NCI-H2107 (cell line): ENCODE measurements around the gene DSG4.

Source experiments
- DNase-seq: peaks from one replicate; lab custom pipeline; 2025; lab: John Stamatoyannopoulos, UW

The DSG4 gene

DNA sequence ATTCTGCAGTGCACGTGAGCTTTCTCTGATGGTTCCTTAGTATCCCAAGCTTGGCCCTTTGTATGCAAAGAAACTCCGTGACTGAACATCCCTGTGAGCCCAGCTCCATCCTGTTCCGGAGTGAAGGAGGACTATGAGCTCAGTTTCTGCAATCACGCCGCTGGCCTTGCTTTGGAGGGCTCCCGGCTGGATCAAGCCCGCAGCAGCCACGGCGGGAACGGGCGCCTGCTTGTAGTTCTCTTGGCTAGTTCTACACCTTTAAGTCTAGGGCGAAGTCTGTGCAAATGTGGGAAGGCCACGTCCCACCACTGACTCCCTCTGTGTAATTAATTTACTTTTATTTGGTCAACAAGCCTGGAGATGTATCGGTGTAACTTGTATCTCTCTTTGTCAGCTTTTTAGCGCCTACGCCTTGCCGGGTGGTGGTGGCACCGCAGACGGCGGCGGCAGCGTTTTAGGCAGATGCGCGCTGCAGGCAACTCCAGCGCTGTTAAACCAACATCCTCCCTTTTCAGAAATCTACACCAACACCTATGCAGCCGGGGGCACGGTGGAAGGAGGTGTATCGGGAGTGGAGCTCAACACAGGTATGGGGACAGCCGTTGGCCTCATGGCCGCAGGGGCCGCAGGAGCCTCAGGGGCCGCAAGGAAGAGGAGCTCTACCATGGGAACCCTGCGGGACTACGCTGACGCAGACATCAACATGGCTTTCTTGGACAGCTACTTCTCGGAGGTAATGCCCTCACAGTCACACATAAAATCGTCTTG lies 34.3 kb downstream of the DSG4 start:
- no peak for DNase-seq

DNA sequence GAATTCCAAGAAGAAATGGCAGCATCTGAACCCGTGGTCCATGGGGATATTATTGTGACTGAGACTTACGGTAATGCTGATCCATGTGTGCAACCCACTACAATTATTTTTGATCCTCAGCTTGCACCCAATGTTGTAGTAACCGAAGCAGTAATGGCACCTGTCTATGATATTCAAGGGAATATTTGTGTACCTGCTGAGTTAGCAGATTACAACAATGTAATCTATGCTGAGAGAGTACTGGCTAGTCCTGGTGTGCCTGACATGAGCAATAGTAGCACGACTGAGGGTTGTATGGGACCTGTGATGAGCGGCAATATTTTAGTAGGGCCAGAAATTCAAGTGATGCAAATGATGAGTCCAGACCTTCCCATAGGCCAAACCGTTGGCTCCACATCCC lies 36.6 kb downstream of the DSG4 start:
- DNase-seq = no peak

DNA sequence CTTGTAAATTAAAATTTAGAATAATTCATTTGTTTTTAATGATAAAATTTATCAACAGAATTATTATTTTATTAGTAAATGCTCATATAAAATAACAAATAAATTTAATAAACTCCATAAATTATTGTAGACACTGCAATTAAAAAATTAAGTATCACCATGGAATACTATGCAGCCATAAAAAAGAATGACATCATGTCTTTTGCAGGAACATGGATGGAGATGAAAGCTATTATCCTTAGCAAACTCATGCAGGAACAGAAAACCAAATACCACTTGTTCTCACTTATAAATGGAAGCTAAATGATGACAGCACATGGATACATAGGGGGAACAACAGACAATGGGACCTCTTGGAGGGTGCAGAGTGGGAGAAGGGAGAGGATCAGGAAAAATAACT lies 41.3 kb downstream of the DSG4 start:
- DNase-seq = no peak

DNA sequence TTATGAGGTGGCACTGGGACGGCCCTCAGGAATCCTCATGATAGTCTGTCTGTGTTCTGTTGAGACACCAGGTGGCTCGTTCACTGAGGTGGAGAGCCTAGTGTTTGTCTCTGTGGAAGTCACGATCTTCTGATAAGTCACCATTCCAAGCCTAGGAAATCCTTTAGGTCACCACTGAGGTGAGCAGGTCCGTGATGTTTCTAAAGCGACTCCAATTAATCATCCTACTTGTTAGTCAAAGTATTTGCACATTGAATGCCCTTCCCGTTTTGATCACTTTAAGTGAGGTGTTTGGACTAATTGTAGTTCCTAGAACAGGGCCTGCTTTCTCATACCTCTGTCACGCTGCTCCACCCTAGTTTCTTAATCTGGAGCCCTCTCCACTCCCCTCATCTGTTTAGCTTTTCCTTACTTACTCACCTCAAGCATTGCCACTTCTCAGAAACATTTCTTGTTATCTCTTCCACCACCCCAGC lies 42.9 kb downstream of the DSG4 start:
- DNase-seq = no peak

DNA sequence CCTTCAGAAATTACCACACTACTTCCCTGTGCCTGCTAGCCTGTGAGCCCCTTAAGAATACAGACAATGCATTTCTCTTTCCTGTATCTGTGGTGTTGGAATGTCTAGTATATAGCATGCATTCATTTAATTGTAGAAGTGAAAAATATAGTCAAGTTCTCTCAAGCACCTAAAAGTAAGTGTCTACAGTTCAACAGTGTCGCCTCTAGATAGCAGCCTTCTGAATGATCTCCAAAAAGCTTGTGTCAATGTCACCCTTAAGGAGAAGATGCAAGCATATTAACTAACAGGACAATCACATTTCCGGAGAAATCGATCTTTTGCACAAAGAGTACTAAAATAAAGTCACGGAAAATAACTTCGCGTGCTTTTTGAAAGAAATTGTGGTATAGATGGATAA lies 43.5 kb downstream of the DSG4 start:
- DNase-seq = no peak

DNA sequence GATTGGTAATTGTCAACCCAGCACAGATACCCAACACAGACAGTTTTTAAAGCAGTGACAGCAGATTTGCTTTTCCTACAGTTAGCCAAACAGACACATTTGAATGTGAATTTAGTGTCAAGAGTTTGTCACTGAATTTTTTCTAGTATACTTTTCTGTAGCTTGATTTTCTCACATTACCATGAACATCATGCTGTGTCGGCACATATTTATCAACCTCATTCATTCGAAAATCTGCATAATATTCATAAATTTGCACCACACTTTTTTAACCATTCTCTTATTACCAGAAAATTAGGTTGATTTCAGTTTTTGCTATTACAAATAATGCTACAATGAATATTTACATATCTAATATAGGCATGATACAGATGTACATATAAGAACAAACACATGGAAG lies 43.9 kb downstream of the DSG4 start:
- no peak for DNase-seq

DNA sequence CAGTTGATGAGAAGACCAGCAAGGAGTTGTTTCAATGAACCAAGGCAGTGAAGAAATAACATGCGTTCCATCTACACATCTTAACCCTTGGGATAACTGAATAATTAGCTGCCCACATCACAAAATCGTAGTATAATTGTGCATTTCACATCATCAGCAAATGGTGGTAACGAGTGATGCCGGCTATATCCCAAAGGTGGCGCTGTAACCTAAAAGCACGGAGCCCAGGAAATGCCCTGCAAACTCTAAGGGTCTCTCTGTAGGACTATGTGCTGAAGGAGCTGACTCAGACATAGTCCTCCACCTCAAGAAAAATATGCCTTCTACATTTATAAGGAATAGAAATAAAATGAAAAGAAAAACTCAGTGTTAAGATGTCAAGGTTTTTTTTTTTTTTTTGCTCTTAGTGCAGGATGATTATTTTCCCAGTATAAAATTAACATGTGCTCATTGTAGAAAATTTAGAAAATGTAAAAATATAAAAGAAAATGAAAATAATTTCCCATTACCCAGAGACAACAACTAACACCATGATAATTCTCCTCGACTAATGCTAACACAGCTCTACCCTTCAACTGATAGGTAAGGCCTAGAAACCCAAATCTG lies 47.9 kb downstream of the DSG4 start:
- DNase-seq = no peak

DNA sequence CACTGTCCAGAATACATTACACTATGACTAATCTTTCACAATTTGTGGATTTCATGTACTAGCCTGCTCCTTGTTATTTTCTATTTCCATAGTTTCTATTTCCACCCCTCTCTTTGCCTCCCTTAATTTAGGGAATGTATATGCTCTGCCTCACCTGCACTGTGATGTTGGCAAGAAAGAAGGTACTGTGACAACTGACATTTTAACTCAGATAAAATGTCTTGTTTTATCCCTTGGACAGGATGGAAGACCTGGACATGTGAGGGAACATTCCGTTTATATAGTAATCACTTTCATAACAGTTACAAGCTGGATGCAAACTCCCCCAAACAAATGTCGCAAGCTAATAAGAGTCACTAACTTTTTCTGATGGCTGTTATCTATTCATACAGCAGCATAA lies 49.4 kb downstream of the DSG4 start:
- DNase-seq = no peak

DNA sequence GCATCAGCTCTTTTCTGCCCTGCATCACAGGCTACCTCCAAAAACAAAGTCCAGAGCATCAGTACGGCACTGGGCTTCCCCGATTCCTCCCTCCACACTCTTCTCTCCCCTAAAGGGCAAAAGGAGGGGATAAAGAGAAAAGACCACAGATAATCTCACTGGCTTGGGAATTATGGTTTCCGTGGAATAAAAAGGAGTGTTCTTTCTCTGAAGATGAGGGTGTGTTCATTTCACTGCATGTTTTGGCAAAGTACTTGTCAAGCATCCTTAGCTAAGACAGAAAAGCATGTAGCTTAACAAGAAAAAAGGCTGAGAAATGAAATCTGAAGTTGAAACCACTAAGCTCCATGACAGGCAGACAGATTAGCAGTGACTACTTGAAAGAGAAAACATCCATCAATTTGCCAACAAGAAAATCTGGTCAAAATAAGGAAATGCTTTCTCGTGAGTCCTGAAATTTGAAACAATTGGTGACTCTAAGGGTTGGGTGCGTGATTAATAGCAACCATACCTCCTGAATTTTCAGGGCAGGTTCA lies 50.4 kb downstream of the DSG4 start:
- DNase-seq = no peak

DNA sequence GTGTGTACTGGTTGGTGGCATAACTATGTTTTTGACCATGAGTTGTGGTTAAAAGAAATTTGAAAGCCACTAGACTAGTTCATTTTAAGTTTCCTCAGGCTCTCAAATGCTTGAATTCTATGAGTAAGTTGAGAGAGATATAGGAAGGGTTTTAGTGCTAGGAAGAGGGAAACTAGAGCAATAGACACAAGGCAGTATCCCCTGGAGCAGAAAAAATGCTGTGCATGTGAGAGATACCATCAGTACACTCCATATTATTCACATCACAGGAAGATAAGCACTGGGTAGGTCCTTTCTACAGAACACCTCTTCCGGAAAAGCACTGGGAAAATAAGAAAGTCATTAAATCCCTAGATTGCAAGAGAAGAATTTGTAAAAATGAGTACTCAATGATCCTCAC lies 51.6 kb downstream of the DSG4 start:
- no peak for DNase-seq

DNA sequence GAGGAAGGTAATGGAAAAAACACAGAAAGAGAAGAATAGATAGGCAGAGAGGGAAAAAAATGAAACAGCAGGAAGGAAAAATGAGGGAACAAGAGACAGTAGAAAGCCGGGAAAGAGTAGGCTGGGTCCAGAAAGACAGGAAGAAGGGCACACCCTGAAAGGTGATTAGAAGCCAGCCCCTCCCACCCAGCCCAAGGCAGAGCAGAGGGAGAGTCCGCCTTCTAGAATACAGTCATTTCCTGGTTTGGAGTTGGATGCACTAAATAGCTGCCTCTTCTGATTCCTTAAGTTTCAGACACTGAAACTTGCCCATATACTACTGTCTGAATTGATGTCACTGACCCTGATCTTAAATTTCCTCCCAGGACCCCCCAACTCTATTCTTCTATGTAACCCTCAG lies 53.0 kb downstream of the DSG4 start:
- DNase-seq = no peak

DNA sequence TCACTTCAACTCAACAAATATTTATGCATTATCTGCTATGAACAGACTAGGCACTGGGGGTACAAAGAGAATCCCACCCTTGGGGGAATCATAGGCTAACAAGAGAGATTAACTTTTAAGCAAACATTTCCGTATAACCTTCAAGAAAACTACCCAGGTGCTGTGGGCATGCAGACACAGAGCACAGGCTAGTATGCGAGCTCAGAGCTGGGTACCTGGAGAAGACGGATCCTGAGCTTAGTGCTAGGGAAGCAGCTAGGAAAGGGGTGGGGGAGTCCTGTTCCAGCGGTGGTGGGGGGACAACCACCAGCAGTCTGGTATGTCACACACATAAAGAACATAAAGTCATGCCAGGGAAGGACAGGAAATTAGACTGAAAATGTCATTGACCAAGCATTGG lies 53.5 kb downstream of the DSG4 start:
- DNase-seq = no peak

DNA sequence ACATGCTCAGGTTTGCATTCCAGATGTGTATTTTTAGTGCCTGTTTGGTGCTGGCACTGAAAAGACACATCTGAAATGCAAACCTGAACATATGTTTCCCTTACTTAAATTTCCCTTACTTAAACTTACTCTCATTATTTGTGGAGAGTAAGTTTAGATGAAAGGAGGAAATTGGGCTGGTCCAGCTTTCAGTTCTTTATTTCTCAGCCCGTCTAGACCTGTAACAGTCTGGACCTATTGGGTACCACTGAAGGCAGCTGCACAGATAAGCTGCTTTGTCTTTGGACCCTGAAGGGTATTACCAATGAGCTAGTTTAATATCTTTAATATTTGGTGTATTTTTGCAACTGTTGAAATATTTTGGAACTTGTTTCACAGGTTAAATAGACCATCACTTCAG lies 54.0 kb downstream of the DSG4 start:
- no peak for DNase-seq

DNA sequence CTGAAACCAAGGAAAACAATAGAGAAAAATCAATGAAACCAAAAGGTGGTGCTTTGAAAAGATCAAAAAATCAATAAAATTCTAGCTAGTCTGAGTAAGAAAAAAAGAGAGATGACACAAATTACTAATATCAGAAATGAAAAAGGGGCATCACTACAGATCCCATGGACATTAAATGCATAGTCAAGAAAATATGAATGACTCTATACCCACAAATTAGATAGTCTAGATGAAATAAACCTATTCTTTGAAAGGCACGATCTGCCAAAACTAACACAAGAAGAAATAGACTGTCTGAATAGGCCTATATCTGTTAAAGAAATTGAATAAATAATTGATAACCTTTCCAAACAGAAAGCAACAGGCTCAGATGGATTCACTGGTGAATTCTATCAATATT lies 55.7 kb downstream of the DSG4 start:
- no peak for DNase-seq

DNA sequence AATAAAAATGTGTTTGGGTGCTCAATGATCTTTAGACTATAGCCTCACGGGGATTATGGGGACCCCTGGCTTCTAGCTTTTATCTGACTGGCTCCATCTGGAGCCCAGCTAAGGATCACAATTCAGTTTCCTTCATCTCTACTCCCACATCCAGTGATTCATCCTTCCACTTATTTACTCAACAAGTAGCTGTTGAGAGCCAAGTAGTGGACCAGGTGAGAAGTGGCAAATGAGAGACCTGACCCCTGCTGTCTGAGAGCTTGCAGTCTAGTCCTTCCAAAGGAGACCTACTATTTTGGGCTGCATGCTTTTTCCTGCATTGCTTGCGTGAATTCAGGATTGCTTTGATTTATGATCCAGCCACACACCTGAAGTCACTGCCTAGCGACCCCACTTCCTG lies 60.2 kb downstream of the DSG4 start:
- DNase-seq = no peak

DNA sequence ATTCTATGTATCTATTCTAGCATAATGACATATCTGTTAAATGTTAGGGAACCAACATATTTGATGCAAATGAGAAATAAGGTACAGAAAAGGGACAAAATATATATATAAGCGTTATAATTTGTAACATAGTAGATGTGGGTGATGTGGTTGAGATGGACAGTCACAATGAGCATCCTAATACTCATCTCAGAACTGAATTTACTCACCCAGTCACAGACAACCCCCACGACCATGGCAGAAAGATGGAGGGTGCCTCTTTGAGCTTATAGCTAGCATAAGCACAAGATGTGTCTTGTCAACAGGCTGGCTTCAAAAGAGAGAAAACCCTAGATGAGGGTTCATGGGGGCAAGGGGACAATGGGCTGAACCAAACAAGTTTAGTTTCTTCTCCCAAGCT lies 61.8 kb downstream of the DSG4 start:
- no peak for DNase-seq

DNA sequence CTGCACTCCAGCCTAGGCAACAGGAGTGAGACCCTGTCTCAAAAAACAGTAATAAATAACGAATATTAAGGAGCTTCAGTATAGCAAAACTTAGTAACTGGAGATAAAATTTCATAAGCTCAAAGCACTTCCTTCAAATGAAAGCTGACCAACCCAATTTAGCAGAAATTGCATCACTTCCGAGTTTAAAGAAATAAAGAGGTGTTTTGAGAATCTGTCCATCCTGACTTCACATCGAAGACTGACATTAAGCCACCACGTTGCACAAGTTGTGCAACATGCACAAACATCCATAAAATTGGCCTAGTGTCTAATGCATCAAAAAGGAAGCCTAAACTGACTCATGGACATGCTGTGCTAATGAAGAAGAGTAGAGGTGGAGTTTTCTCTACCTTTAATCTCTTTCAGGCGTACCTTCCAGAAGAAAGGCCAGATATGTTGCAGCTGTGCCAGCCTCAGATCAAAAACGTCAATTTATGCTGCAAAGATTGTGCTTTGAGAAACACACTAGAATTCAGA lies 63.3 kb downstream of the DSG4 start:
- no peak for DNase-seq

DNA sequence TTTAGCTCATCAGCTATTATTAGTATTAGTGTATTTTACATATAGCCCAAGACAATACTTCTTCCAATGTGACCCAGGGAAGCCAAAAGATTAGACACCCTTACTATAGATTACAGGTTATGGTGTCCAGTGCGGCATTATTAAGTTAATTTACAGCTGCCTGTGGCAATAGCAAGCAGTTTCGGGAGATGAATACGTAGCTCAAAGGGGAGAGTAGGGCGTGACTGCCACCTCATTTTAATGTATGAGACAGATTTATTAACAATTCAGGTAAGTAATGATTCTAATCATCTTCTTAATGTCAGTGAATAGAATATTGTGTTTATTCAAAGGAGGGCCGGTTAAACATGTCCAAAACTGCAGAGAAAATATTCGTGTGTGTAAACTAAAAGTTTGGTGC lies 64.2 kb downstream of the DSG4 start:
- no peak for DNase-seq

DNA sequence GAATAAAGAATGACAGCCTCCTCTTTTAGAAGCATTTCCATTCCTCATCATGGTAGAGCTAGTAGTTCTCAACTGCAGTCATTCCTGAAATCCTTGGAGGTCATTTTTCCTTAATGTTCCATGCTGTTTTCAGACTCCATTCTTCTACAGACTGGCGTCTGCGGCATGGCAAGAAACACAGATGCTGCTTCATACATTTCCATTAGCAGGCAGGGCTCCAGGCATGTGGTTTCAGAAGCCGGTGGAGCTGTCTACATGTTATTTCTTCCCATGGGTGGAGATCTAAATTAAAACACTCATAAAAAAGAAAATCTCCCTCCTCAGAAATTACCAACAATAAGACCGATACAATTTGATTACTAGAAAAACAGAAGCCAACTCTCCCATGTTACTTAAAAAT lies 64.9 kb downstream of the DSG4 start:
- DNase-seq = no peak

DNA sequence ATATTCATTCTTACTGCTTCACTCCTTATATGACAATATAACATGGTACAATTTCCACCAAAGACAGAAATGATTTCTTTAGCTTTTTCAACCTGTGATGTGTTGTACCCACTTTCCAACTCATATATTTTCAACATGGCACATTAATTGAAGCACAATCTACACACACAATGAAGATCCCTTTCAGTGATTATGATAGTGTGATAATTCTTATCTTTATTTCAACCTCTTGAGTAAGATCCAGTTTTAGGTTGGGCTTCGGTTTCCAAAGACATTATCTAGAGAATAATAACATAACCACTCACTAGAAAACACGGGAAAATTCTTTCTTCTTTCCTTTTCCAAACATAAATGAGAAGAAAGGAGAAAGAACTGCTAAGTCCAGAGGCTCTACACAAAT lies 67.6 kb downstream of the DSG4 start:
- DNase-seq = no peak

DNA sequence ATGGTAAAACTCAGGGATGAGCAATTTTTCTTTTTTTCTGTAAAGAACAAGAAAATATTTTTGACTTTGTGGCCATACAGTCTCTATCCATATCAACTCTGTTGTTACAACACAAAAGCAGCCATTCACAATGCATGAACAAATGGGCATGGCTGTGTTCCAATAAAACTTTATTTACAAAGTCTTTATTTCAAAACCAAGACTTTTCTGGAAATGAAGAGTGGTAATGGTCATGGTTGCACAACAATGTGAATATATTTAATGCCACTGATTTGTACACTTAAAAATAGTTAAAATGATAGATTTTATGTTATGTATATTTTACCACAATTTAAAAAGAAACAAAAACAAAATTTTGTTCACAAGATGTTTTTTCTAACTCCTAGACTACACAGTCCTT lies 69.3 kb downstream of the DSG4 start:
- DNase-seq = no peak

DNA sequence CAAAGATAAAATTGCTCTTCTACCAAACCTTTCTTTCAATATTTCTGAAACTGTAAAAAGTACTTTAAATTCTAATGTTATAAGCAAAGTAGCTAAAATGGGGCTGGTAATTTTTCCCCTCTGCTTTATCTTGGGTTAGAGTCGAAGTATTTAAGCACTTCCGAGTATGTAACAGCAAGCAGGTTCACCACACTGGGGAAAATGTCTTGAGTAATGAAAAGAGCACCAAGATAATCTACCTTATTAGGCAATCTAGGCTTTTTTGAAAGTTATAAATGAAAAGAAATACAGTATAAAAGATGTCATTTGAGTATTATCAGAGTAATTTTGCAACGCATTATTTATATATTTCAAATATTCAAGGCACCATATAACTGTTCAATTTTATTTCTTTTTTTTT lies 70.3 kb downstream of the DSG4 start:
- no peak for DNase-seq

DNA sequence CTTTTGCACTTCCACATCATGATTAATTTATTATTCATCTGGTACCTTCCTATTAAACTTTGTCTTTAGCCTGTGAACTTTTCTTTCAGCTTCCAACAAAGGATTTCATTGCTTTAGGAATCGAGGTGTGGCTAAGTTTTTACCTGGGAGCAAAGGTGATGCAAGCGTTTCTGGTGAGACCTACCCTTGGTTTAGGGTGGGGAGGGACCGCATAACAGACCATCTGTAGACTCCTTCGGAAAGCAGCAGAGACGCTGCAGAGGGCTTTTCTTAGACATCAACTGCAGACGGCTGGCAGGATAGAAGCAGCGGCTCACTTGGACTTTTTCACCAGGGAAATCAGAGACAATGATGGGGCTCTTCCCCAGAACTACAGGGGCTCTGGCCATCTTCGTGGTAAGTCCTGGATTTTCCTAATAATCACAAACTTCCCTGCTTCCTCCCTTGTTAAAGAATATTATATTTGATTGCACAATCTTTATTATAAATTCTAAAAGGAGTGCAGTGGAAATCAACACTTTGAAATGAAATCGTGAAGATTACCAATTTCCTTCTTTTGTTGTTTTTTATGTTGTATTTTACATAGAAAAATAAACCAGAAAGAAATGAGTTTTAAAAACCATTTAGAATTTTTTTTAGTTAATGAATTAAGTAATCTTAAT lies 71.1 kb downstream of the DSG4 start, which contains the start of gene DSG3:
Gene DSG3 (plus strand): TSS at position 212 of the 662 bp plus-strand sequence. CDS start 137 bp downstream, at position 349.
- no peak for DNase-seq
